Caco-2 (cell line): ENCODE results near the gene SSH2. TPM values are rescaled to one million over a fixed set of nuclear protein-coding genes. Genes with fewer than 3 reads are reported as not detected.

Experiments used
- BruUV-seq: library from RNA; stranded (reverse); fragments of 400-500 nt; replicated peaks from 2 replicates; lab custom pipeline; 2021; lab: Mats Ljungman, UMichigan
- CTCF ChIA-PET: fragments of 300-600 bp; sonication (Branson Sonifier 250); formaldehyde crosslinking; loops from one replicate; lab custom pipeline; 2022; ENCODE audit warnings: antibody characterized with exemption; lab: Charles Lee
- POLR2A ChIA-PET: fragments of 300-600 bp; sonication (Branson Sonifier 250); formaldehyde crosslinking; loops from one replicate; lab custom pipeline; 2022; ENCODE audit warnings: antibody characterized with exemption; lab: Charles Lee
- DNase-seq, 2 experiments: peaks; one replicate each; pipeline versions ENCODE4 v3.0.0 to v3.0.0-alpha.2; 2020 to 2022
- H3K27me3 ChIP-seq: replicated peaks from 2 replicates; pipeline ENCODE4 v1.6.0; 2011; ENCODE audit warnings: low read length; ENCODE audit not compliant: control insufficient read depth, insufficient read depth
- H3K36me3 ChIP-seq: 2 replicates; pipeline ENCODE4 v1.5.1; 2011; ENCODE audit warnings: low read length; ENCODE audit not compliant: control insufficient read depth, insufficient read depth
- H3K4me1 ChIP-seq: fragments of 250-450 bp; sonication (Bioruptor Pico); 2 replicates; pipeline ENCODE4 v1.5.1; 2020; ENCODE audit warnings: mild to moderate bottlenecking
- H3K4me3 ChIP-seq: 2 replicates; pipeline ENCODE4 v1.5.1; 2011; ENCODE audit warnings: low read depth, mild to moderate bottlenecking, control low read depth, low read length
- H3K9me3 ChIP-seq: fragments of 250-450 bp; sonication (Bioruptor Pico); 2 replicates; pipeline ENCODE4 v1.5.1; 2020; ENCODE audit warnings: mild to moderate bottlenecking, moderate library complexity
- H3K27ac Mint-ChIP-seq: one replicate; pipeline ENCODE4 v1.8.0; 2022; ENCODE audit warnings: mixed read lengths; ENCODE audit not compliant: unreplicated experiment
- H3K27me3 Mint-ChIP-seq: one replicate; pipeline ENCODE4 v1.8.0; 2022; ENCODE audit warnings: mixed read lengths; ENCODE audit not compliant: insufficient read depth, unreplicated experiment
- H3K36me3 Mint-ChIP-seq: one replicate; pipeline ENCODE4 v1.8.0; 2022; ENCODE audit warnings: mild to moderate bottlenecking, mixed read lengths; ENCODE audit not compliant: insufficient read depth, unreplicated experiment
- H3K4me1 Mint-ChIP-seq: one replicate; pipeline ENCODE4 v1.8.0; 2022; ENCODE audit warnings: low read depth, mixed read lengths; ENCODE audit not compliant: unreplicated experiment
- H3K4me3 Mint-ChIP-seq: one replicate; pipeline ENCODE4 v1.8.0; 2022; ENCODE audit warnings: mild to moderate bottlenecking, moderate library complexity, mixed read lengths; ENCODE audit not compliant: unreplicated experiment
- H3K9me3 Mint-ChIP-seq: one replicate; pipeline ENCODE4 v1.8.0; 2022; ENCODE audit warnings: mixed read lengths; ENCODE audit not compliant: unreplicated experiment
- CTCF ChIP-seq, 2 experiments: fragments of 200-600 bp in 1 of 2; IDR thresholded peaks; 1 replicate in 1 of 2; 2 replicates in 1 of 2; pipeline versions ENCODE4 v1.5.1 to v1.8.0; 2011 to 2022; ENCODE audit warnings: antibody characterized with exemption in 1 of 2, control low read depth in 1 of 2, inconsistent platforms in 1 of 2, low read depth in 1 of 2, low read length in 1 of 2, mild to moderate bottlenecking in 1 of 2, moderate library complexity in 1 of 2; ENCODE audit not compliant: insufficient read depth in 1 of 2, severe bottlenecking in 1 of 2, unreplicated experiment in 1 of 2
- intact Hi-C: fragments of 100-400 bp; cut with micrococcal nuclease; formaldehyde crosslinking; loops from one replicate; pipeline ENCODE4 v1.10.0; 2022; ENCODE audit not compliant: unreplicated experiment
- total RNA-seq: library from RNA; stranded (reverse); gene quantifications from 2 replicates; pipeline ENCODE4 v1.2.3, GENCODE V29; 2022

SSH2 gene
- total RNA-seq, 1 experiment from 2014 or later: 48.2 TPM

GRCh38 chr17:29686993-29687590 is 242.9 kb downstream of the SSH2 start:
- no peak for TF ChIP-seq CTCF (IDR thresholded peaks at IDR 0.05; ENCODE audit: insufficient read depth in 1 of 2, low read depth in 1 of 2, low read length in 1 of 2, severe bottlenecking in 1 of 2, unreplicated experiment in 1 of 2)
- H3K4me3 Mint-ChIP-seq: no peak overlapping the region
- intact Hi-C loops: no loop called here

GRCh38 chr17:29683481-29683880 is 246.5 kb downstream of the SSH2 start:
- no peak for TF ChIP-seq CTCF (IDR thresholded peaks at IDR 0.05; ENCODE audit: insufficient read depth in 1 of 2, low read depth in 1 of 2, low read length in 1 of 2, severe bottlenecking in 1 of 2, unreplicated experiment in 1 of 2)
- peaks cover 16% of the 10 kb centered on the region for H3K36me3 Mint-ChIP-seq
- no peak overlapping the region for H3K27ac Mint-ChIP-seq
- H3K4me3 ChIP-seq: no peak overlapping the region
- H3K4me3 Mint-ChIP-seq: no peak overlapping the region
- no peak for DNase-seq
- no peaks in the 10 kb centered on the region for H3K27me3 ChIP-seq
- H3K4me1 Mint-ChIP-seq: peaks cover 7% of the 10 kb centered on the region
- ChIA-PET CTCF (no interaction called here), POLR2A (interaction anchor here (0.9 kb wide), 1 partner anchor 87 kb away, joined by 9 read pairs; no protein-coding TSS in a partner anchor)
- no TSS peak for BruUV-seq
- no peaks in the 10 kb centered on the region for H3K27me3 Mint-ChIP-seq
- H3K4me1 ChIP-seq: no peaks in the 10 kb centered on the region
- intact Hi-C loops: no loop called here
- H3K9me3 Mint-ChIP-seq: no peaks in the 10 kb centered on the region
- H3K36me3 ChIP-seq: no peaks in the 10 kb centered on the region
- no peaks in the 10 kb centered on the region for H3K9me3 ChIP-seq

More at GRCh38 chr17:29686993-29687590, 242.9 kb downstream of the SSH2 start:
- peaks cover 7% of the 10 kb centered on the region for H3K4me1 Mint-ChIP-seq
- no peaks in the 10 kb centered on the region for H3K4me1 ChIP-seq
- no peak for DNase-seq
- no peaks in the 10 kb centered on the region for H3K36me3 ChIP-seq
- ChIA-PET POLR2A (no interaction called here), CTCF (no interaction called here)
- no peak overlapping the region for H3K27ac Mint-ChIP-seq
- no peaks in the 10 kb centered on the region for H3K27me3 Mint-ChIP-seq
- peaks cover 11% of the 10 kb centered on the region for H3K36me3 Mint-ChIP-seq
- H3K9me3 ChIP-seq: no peaks in the 10 kb centered on the region
- H3K27me3 ChIP-seq: no peaks in the 10 kb centered on the region
- H3K9me3 Mint-ChIP-seq: no peaks in the 10 kb centered on the region
- BruUV-seq: no TSS peak
- no peak overlapping the region for H3K4me3 ChIP-seq

DNA sequence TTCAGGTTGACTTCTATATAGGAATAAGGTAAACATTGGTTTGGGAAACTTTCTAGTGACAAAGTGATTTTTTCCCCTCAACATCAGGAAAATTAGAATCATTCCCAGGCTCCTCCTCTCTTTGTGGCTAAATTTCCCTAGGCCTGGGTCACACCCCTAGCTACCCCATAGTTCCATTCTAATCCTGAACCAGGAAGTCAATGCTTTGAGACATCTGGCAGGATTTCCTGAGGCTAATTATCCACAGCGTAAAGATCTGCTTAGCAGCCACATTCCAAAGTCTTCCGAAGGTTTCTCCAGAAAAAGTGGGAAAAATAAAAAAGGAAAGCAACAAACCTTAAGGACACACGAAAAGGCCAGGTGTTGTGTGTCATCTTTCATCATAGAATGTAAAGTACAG is 247.0 kb downstream of the SSH2 start:
- POLR2A ChIA-PET: interaction anchor here (0.5 kb wide), 1 partner anchor 8 kb away, joined by 4 read pairs; no protein-coding TSS in a partner anchor
- intact Hi-C loops: no loop called here
- Histone ChIP-seq H3K4me1 (no peaks in the 10 kb centered on the region), H3K36me3 (no peaks in the 10 kb centered on the region), H3K27me3 (no peaks in the 10 kb centered on the region), H3K4me3 (no peak overlapping the region), H3K9me3 (no peaks in the 10 kb centered on the region)
- CTCF ChIA-PET: interaction anchor here (1.2 to 2.0 kb wide), 2 partner anchors 43 to 66 kb away, joined by 3 to 7 read pairs; no protein-coding TSS in a partner anchor
- Mint-ChIP-seq H3K27ac (no peak overlapping the region), H3K9me3 (no peaks in the 10 kb centered on the region), H3K27me3 (no peaks in the 10 kb centered on the region), H3K4me3 (no peak overlapping the region), H3K4me1 (peaks cover 7% of the 10 kb centered on the region), H3K36me3 (peaks cover 16% of the 10 kb centered on the region)
- BruUV-seq: no TSS peak
- TF ChIP-seq CTCF (IDR thresholded peaks at IDR 0.05; ENCODE audit: insufficient read depth in 1 of 2, low read depth in 1 of 2, low read length in 1 of 2, severe bottlenecking in 1 of 2, unreplicated experiment in 1 of 2): no peak
- DNase-seq: no peak
